Fibroblast of peridontal ligament (primary cell): ENCODE measurements around the gene EHMT1.
"Not testable (repeated sequence)": the region's sequence is repeated elsewhere in the genome, so short reads cannot be mapped to it uniquely, and the experiment has no call there.

Source experiments
- DNase-seq: peaks from one replicate; pipeline ENCODE4 v3.0.0-alpha.2; 2010; ENCODE audit errors: extremely low read depth

Gene EHMT1

GRCh38 chr9:137717776-137718327 is 99.0 kb downstream of the EHMT1 start:
- no peak for DNase-seq

- no peak for DNase-seq
These were observed 100.4 kb downstream of the EHMT1 start for GRCh38 chr9:137719194-137719593.

- DNase-seq = no peak
These were observed 101.8 kb downstream of the EHMT1 start for GRCh38 chr9:137720571-137721110.

GRCh38 chr9:137721479-137721878 is 102.7 kb downstream of the EHMT1 start:
- DNase-seq = no peak

DNA sequence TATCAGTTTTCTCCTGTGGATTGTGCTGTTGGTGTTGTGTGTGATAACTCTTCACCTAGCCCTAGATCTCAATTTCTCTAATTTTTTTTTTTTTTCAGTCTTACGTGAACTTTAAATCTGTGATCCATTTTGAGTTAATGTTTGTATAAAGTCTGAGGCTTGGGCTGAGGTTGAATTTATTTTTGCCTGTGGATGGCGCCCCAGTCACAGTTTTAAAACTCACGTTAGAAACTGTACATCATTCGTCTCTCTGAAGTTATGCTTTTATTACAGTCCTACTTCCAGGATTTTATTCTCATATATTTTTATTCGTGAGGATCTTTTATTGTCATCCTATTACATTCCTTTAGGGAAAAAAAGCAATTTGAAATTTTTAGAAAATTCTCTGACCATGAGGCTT is 103.1 kb downstream of the EHMT1 start:
- no peak for DNase-seq

GRCh38 chr9:137722481-137722880 is 103.7 kb downstream of the EHMT1 start:
- no peak for DNase-seq

- not testable (repeated sequence) for DNase-seq
These were observed 104.6 kb downstream of the EHMT1 start for GRCh38 chr9:137723356-137723755.

- DNase-seq = no peak
These were observed 105.1 kb downstream of the EHMT1 start for GRCh38 chr9:137723783-137724445.

- no peak for DNase-seq
These were observed 106.0 kb downstream of the EHMT1 start for GRCh38 chr9:137724818-137725240.

DNA sequence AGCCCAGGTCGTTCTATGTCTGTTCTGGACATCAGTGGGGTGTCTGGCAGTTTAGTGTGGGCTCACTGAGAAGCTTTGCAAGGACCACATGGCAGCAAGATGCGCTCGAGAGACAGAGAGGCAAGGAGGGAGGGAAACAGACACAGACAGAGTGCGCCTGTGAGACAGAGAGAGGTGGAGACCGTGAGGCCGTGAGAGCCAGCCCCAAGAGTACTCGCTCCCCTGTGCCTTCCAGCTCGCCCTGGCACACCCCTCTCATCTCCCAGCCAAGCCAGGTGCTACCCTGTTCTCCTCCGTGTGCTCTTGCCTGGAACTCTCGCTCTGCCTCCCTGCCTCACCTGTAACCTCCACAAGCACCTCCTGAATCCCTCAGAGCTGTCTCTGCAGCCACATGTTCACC is 106.8 kb downstream of the EHMT1 start:
- no peak for DNase-seq

DNA sequence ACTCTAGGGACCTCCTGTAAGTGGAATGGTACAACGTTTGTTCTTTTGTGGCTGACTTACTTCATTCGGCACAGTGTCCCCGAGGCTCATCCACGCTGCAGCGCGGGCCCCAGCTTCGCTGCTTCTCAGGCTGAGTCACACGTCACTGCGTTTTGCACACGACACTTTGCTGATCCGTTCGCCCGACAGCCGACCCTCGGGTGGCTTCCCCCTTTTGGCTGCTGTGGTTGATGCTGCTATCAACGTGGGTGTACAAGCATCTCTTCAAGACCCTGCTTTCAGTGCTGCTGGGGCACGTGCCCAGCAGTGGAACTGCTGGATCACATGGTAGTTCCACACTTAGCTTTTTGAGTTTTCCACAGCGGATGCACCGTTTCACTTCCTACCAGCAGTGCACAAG is 107.5 kb downstream of the EHMT1 start:
- DNase-seq = not testable (repeated sequence)

GRCh38 chr9:137726764-137727163 is 108.0 kb downstream of the EHMT1 start:
- no peak for DNase-seq

GRCh38 chr9:137727716-137728115 is 108.9 kb downstream of the EHMT1 start:
- DNase-seq = no peak

- no peak for DNase-seq
These were observed 109.9 kb downstream of the EHMT1 start for GRCh38 chr9:137728444-137729311.

DNA sequence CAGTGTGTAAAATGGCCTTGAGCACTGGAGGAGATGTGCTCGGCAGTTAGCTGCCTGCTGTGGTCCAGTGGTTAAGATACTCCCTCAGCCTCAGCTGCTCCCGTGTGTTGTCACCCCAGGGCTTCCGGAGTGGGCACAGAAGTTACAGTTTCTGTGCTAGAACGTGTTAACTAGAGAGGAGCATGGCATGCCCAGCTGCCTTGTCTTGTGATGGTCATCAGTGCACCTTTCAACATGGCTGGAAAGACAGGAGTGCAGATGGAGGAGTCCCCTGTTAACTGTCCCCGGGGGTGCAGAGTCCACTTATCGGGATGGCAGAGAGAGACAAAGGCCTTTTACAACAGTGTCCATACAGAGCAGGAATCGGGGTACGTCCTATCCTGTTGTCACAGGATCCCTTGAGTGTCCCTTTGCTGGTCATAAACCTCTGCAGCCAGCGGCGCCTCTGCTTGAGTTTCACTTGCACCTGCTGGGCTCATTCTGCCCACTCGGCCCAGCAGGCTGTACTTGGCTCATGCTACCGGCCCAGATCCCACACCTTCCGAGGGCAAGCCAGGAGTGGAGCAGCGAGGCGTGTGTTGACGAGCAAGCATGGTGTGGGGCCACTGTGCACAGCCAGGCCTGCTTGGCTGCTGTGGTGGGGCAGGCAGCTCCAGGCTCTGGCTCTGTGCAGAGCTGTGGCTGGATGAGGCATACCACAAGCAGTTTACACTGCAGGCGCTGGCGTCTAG is 112.6 kb downstream of the EHMT1 start:
- DNase-seq = no peak

- DNase-seq = no peak
These were observed 113.4 kb downstream of the EHMT1 start for GRCh38 chr9:137731947-137732813.

DNA sequence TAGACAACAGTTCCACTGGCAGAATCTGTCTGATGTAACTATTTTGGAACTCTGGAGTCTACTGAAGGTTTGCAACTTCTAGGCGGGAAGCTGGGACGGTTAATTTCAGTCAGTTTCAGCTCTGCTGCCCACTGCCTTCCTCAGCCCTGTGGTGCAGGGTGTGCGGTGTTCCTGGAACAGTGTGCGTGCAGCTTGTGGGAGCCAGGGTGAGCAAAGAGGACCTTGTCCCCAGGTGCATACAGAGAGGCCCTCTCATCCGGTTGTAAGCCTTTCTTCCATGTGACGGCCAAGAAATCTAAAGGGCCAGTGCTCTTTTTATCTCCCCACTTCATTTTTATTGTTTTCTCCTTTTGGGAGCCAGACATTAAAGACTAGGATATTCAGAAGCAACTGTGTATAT is 114.6 kb downstream of the EHMT1 start:
- no peak for DNase-seq

DNA sequence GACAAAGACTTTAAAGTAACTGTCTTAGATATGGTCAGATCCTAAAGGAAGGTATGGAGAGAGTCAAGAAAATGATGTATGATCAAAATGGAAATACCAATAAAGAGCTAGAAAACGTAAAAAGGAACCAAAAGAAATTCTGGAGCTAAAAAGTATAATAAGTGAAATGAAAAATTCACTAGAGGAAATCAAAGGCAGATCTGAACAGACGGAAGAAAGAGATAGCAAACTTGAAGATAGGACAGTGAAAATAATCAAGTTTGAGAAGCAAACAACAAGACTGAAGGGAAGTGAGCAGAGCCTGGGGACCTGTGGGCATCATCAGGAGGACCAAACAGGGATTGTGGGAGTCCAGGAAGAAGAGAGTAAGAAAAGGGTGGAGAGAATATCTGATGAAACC is 115.4 kb downstream of the EHMT1 start:
- DNase-seq = no peak

- not testable (repeated sequence) for DNase-seq
These were observed 119.4 kb downstream of the EHMT1 start for GRCh38 chr9:137738182-137738696.

DNA sequence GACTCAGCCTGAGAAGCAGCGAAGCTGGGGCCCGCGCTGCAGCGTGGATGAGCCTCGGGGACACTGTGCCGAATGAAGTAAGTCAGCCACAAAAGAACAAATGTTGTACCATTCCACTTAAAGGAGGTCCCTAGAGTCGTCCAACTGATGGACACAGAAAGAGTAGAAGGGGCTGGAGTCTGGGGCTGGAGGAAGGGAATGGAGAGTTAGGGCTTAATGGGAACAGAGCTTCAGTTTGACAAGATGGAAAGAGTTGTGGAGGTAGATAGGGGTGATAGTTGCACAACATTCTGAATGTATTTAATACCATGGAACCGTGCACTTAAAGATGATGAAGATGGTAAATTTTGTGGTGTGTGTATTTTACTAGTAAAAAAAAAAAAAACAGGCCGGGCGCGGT is 119.9 kb downstream of the EHMT1 start:
- DNase-seq = no peak
